Measurements from ENCODE around the gene MAP3K5.

The MAP3K5 gene

GRCh38 chr6:136693090-136693489 lies 99.2 kb downstream of the MAP3K5 start:
- TF ChIP-seq TAF1 (IDR thresholded peaks at IDR 0.05; ENCODE audit: borderline replicate concordance, insufficient read depth, low read length) (no peak), REST (IDR thresholded peaks at IDR 0.05; ENCODE audit: insufficient read depth in 1 of 2, low read depth in 2 of 2, low read length in 2 of 2) (no peak), SIN3A (IDR thresholded peaks at IDR 0.05; ENCODE audit: borderline replicate concordance, insufficient read depth, low read length) (no peak), POLR2AphosphoS5 (IDR thresholded peaks at IDR 0.05; ENCODE audit: low read depth, low read length) (no peak), FOXP2 (optimal IDR thresholded peaks at IDR 0.05; ENCODE audit: borderline replicate concordance, extremely low read depth, extremely low read length, insufficient read depth) (no peak)

GRCh38 chr6:136685540-136686108 lies 106.7 kb downstream of the MAP3K5 start:
- TF ChIP-seq POLR2AphosphoS5 (IDR thresholded peaks at IDR 0.05; ENCODE audit: low read depth, low read length) = no peak
- no peak for TF ChIP-seq REST (IDR thresholded peaks at IDR 0.05; ENCODE audit: insufficient read depth in 1 of 2, low read depth in 2 of 2, low read length in 2 of 2)
- no peak for TF ChIP-seq TAF1 (IDR thresholded peaks at IDR 0.05; ENCODE audit: borderline replicate concordance, insufficient read depth, low read length)
- no peak for TF ChIP-seq SIN3A (IDR thresholded peaks at IDR 0.05; ENCODE audit: borderline replicate concordance, insufficient read depth, low read length)
- TF ChIP-seq FOXP2 (optimal IDR thresholded peaks at IDR 0.05; ENCODE audit: borderline replicate concordance, extremely low read depth, extremely low read length, insufficient read depth) = no peak

GRCh38 chr6:136684466-136684865 lies 107.8 kb downstream of the MAP3K5 start:
- TF ChIP-seq TAF1 (IDR thresholded peaks at IDR 0.05; ENCODE audit: borderline replicate concordance, insufficient read depth, low read length) (no peak), POLR2AphosphoS5 (IDR thresholded peaks at IDR 0.05; ENCODE audit: low read depth, low read length) (no peak), FOXP2 (optimal IDR thresholded peaks at IDR 0.05; ENCODE audit: borderline replicate concordance, extremely low read depth, extremely low read length, insufficient read depth) (no peak), SIN3A (IDR thresholded peaks at IDR 0.05; ENCODE audit: borderline replicate concordance, insufficient read depth, low read length) (no peak), REST (IDR thresholded peaks at IDR 0.05; ENCODE audit: insufficient read depth in 1 of 2, low read depth in 2 of 2, low read length in 2 of 2) (no peak)

- TF ChIP-seq POLR2AphosphoS5 (IDR thresholded peaks at IDR 0.05; ENCODE audit: low read depth, low read length) (no peak), REST (IDR thresholded peaks at IDR 0.05; ENCODE audit: insufficient read depth in 1 of 2, low read depth in 2 of 2, low read length in 2 of 2) (no peak), FOXP2 (optimal IDR thresholded peaks at IDR 0.05; ENCODE audit: borderline replicate concordance, extremely low read depth, extremely low read length, insufficient read depth) (no peak), SIN3A (IDR thresholded peaks at IDR 0.05; ENCODE audit: borderline replicate concordance, insufficient read depth, low read length) (no peak), TAF1 (IDR thresholded peaks at IDR 0.05; ENCODE audit: borderline replicate concordance, insufficient read depth, low read length) (no peak)
Observed at GRCh38 chr6:136683209-136683941, 108.9 kb downstream of the MAP3K5 start.
